HFFc6 (cell line): Measurements from ENCODE around the gene UBXN7. TPM values are rescaled to one million over a fixed set of nuclear protein-coding genes. Genes with fewer than 3 reads are reported as not detected.

ENCODE experiments used
- DNase-seq: peaks from one replicate; pipeline ENCODE4 v3.0.0-alpha.2; 2018
- H3K27ac Mint-ChIP-seq: 2 replicates; pipeline ENCODE4 v1.8.0; 2020; ENCODE audit warnings: mild to moderate bottlenecking, mixed read lengths
- H3K27me3 Mint-ChIP-seq: 2 replicates; pipeline ENCODE4 v1.8.0; 2021; ENCODE audit warnings: mild to moderate bottlenecking, moderate library complexity, mixed read lengths; ENCODE audit not compliant: insufficient read depth
- H3K36me3 Mint-ChIP-seq: 2 replicates; pipeline ENCODE4 v1.8.0; 2021; ENCODE audit warnings: low read depth, mixed read lengths
- H3K4me1 Mint-ChIP-seq: 2 replicates; pipeline ENCODE4 v1.8.0; 2020; ENCODE audit warnings: low read depth, mixed read lengths
- H3K4me3 Mint-ChIP-seq: 2 replicates; pipeline ENCODE4 v1.8.0; 2020; ENCODE audit warnings: mild to moderate bottlenecking, moderate library complexity, mixed read lengths
- H3K9me3 Mint-ChIP-seq: 2 replicates; pipeline ENCODE4 v1.8.0; 2020; ENCODE audit warnings: mild to moderate bottlenecking, mixed read lengths
- CTCF ChIP-seq: fragments of 200-600 bp; sonication (generic); IDR thresholded peaks from 2 replicates; pipeline ENCODE4 v1.5.0; 2021; ENCODE audit warnings: antibody characterized with exemption, mild to moderate bottlenecking
- total RNA-seq, 6 experiments: library from RNA; stranded (reverse); fragmentation: NEBNext Ultra II Directional; extraction: Animal tissue kit (Norgen Biotek cat#: 25700); gene quantifications; 2 replicates in 1 of 6; 3 replicates in 5 of 6; pipeline ENCODE4 v1.2.3, GENCODE V29; 2021

UBXN7 gene
- total RNA-seq, 6 experiments from 2014 or later, result 57.8 to 67.0 (median 62.2) TPM

DNA sequence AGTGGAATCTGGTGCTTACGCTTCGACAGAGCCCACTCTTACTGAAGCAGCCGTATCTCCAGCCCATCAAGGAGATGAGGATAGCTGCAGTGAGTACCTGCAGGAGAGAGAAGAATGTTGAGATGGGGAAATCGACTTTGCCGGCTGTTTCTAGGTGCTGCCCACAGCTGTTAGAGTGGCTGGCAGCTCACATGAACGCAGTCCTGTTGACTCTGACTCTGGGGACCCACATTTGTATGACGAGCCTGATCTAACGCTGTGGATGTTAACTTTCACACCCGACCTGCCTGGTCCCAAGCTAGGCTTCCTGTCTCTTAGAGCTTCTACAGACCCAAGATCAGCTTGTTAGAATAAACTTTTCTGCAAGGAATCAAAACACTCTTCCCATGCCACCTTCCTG is 105.3 kb downstream of the UBXN7 start:
- no peaks in the 10 kb centered on the region for H3K9me3 Mint-ChIP-seq
- no peak for TF ChIP-seq CTCF
- DNase-seq, result no peak
- H3K27me3 Mint-ChIP-seq, result no peaks in the 10 kb centered on the region
- H3K4me1 Mint-ChIP-seq, result peaks cover 8% of the 10 kb centered on the region
- H3K36me3 Mint-ChIP-seq, result no peaks in the 10 kb centered on the region
- H3K27ac Mint-ChIP-seq, result no peak overlapping the region
- no peak overlapping the region for H3K4me3 Mint-ChIP-seq

DNA sequence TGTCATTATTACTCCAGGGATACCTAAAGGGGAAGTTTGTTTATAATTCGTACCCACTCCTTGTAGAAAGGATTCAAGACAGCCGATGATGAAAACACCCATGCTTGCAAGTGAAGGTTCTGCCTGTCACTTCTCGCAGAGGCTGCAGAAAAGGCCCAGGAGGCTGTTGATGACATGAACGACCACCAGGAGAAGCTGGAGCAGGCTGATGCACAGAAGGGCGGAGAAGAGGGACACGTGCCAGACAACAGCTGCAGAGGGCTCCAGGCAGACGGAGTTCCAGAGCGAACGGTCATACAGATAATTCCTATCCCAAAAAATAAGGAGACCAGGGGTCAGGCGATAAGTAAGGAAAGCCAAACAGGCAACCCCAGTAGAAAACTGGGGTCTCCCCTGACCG is 108.5 kb downstream of the UBXN7 start:
- H3K27ac Mint-ChIP-seq, result no peak overlapping the region
- no peak for DNase-seq
- peaks cover 20% of the 10 kb centered on the region for H3K4me1 Mint-ChIP-seq

GRCh38 chr3:196323016-196323415 is 109.2 kb downstream of the UBXN7 start:
- TF ChIP-seq CTCF, result no peak
- DNase-seq, result no peak
- Mint-ChIP-seq H3K27ac (no peak overlapping the region), H3K4me1 (peaks cover 20% of the 10 kb centered on the region), H3K9me3 (no peaks in the 10 kb centered on the region), H3K4me3 (no peak overlapping the region), H3K27me3 (peaks cover under 1% of the 10 kb centered on the region; the same call in 1 of the 2 replicates), H3K36me3 (no peaks in the 10 kb centered on the region)

More for the DNA sequence above, 108.5 kb downstream of the UBXN7 start:
- no peaks in the 10 kb centered on the region for H3K9me3 Mint-ChIP-seq
- H3K36me3 Mint-ChIP-seq, result no peaks in the 10 kb centered on the region
- TF ChIP-seq CTCF, result peak; percentile 29; the same call in 1 of the 2 replicates
- H3K4me3 Mint-ChIP-seq, result no peak overlapping the region
- no peaks in the 10 kb centered on the region for H3K27me3 Mint-ChIP-seq

DNA sequence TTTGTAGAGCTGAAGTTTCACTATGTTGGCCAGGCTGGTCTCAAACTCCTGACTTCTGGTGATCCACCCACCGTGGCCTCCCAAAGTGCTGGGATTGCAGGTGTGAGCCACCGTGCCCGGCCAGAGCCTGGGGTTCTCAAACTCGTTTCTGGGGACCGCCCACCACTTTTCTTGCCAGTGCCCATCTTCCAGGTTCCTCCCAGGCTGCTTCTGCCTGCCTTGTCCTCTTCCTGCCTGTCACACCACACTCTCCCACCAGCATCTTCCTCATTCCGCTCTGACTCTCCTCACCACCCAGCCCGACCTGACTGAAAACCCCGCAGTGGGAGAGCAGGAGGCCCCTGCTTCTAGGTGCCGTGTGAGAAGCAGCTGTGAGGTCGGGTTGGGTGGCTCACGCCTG is 111.1 kb downstream of the UBXN7 start:
- Mint-ChIP-seq H3K27me3 (peaks cover 2% of the 10 kb centered on the region; the same call in 1 of the 2 replicates), H3K36me3 (no peaks in the 10 kb centered on the region), H3K9me3 (no peaks in the 10 kb centered on the region), H3K4me1 (peaks cover 19% of the 10 kb centered on the region), H3K27ac (no peak overlapping the region), H3K4me3 (no peak overlapping the region)
- TF ChIP-seq CTCF, result no peak
- DNase-seq, result no peak

GRCh38 chr3:196320137-196320536 is 112.1 kb downstream of the UBXN7 start:
- no peak for DNase-seq
- peaks cover 19% of the 10 kb centered on the region for H3K4me1 Mint-ChIP-seq
- H3K27ac Mint-ChIP-seq, result peak overlapping the region; percentile 58
- H3K9me3 Mint-ChIP-seq, result no peaks in the 10 kb centered on the region
- H3K36me3 Mint-ChIP-seq, result no peaks in the 10 kb centered on the region
- peaks cover 2% of the 10 kb centered on the region; the same call in 1 of the 2 replicates for H3K27me3 Mint-ChIP-seq
- TF ChIP-seq CTCF, result no peak
- H3K4me3 Mint-ChIP-seq, result no peak overlapping the region
